Upper lobe of left lung (tissue), 6 donors: Measurements from ENCODE around the gene TSPYL1. TPM values are rescaled to one million over a fixed set of nuclear protein-coding genes. Genes with fewer than 3 reads are reported as not detected.

Experiments used
- ATAC-seq, 2 donors: fragments of 200-7000 bp; cut with Tn5 transposase; one replicate each; pipeline ENCODE4 v1.9.1; 2022; ENCODE audit warnings: mild to moderate bottlenecking in 2 of 2, moderate library complexity in 2 of 2; ENCODE audit not compliant: low FRiP score in 2 of 2
- DNase-seq, 2 donors: peaks; one replicate each; pipeline ENCODE4 v3.0.0-alpha.2; 2019 to 2020
- H3K27ac ChIP-seq, 4 donors: fragments of 200-600 bp; sonication (generic); one replicate each; pipeline ENCODE4 v1.5.1; 2016 to 2019
- H3K27me3 ChIP-seq, 4 donors: fragments of 200-600 bp; sonication (generic); one replicate each; pipeline ENCODE4 v1.5.1; 2017 to 2019
- H3K36me3 ChIP-seq, 4 donors: fragments of 200-600 bp; sonication (generic); one replicate each; pipeline ENCODE4 v1.5.1; 2016 to 2019
- H3K4me1 ChIP-seq, 4 donors: fragments of 200-600 bp; sonication (generic); one replicate each; pipeline ENCODE4 v1.5.1; 2018 to 2019
- H3K4me3 ChIP-seq, 4 donors: fragments of 200-600 bp; sonication (generic); one replicate each; pipeline ENCODE4 v1.5.1; 2017 to 2019; ENCODE audit warnings: mild to moderate bottlenecking in 2 of 4, moderate library complexity in 1 of 4
- H3K9me3 ChIP-seq, 4 donors: fragments of 200-600 bp; sonication (generic); one replicate each; pipeline ENCODE4 v1.5.1; 2018 to 2019
- EP300 ChIP-seq, 4 donors: sonication (generic); formaldehyde crosslinking; IDR thresholded peaks; one replicate each; pipeline ENCODE4 v1.5.1; 2017; ENCODE audit warnings: antibody characterized with exemption in 4 of 4, control low read depth in 2 of 4
- POLR2A ChIP-seq, 4 donors: fragments of 450-650 bp; IDR thresholded peaks; one replicate each; pipeline ENCODE4 v1.5.1; 2016 to 2017; ENCODE audit warnings: antibody characterized with exemption in 4 of 4, mild to moderate bottlenecking in 2 of 4
- POLR2AphosphoS5 ChIP-seq, 2 donors: sonication (generic); formaldehyde crosslinking; IDR thresholded peaks; one replicate each; pipeline ENCODE4 v1.5.1; 2017; ENCODE audit warnings: antibody characterized with exemption in 2 of 2
- WGBS, 2 donors: methylation state at CpG; one replicate each; pipeline ENCODE4 v1.1.5; 2017 to 2018; 5-methylcytosine and 5-hydroxymethylcytosine counted together
- total RNA-seq, 6 donors: library from RNA; depleted of rRNA in 4 of 6; stranded (reverse); fragments of >200 nt in 4 of 6; gene quantifications; one replicate each; pipeline versions ENCODE4 v1.1.0 to v1.2.1, GENCODE V29; 2016 to 2021
- TF ChIP-seq, protein P1 (sequence below), 6 experiments: fragments of 450-650 bp in 4 of 6; fragments of 200-600 bp in 2 of 6; sonication (generic) in 2 of 6; IDR thresholded peaks; one replicate each; pipeline ENCODE4 v1.5.1; 2016 to 2019; ENCODE audit warnings: antibody characterized with exemption in 6 of 6
- donor health status: DM: no; HTN: no; CAD: no; lungs with moderate emphysema.
- donor health status: DM: no; HTN: yes; CAD: no; lungs with severe emphysema.

The TSPYL1 gene
- total RNA-seq, 6 donors from 2014 or later, result 33.5 to 83.6 (median 64.9) TPM

DNA sequence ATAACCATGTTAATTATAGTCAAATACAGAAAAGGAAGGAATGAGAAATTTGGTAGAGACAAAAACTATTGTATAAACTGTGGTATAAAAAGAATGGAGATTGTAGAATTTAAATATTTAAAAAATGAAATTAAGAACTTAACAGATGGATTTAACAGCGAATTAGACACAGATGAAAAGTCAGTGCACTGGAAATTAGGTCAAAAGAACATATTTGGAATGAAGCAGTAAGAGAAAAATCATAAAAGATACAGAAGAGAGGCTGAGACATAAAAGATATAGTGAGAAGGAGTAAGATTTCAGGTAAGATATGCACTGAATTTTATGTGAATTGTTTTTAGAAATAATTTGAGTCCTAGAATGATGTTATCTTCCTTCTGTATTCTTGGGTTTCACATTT, 39.9 kb downstream of the TSPYL1 start:
- DNase-seq (no peak), ATAC-seq (no peak)
- no peaks in the 10 kb centered on the region for H3K27me3 ChIP-seq
- TF ChIP-seq EP300 (IDR thresholded peaks at IDR 0.05) (no peak), POLR2A (IDR thresholded peaks at IDR 0.05) (no peak), POLR2AphosphoS5 (IDR thresholded peaks at IDR 0.05) (no peak)
- TF ChIP-seq, protein P1, sequence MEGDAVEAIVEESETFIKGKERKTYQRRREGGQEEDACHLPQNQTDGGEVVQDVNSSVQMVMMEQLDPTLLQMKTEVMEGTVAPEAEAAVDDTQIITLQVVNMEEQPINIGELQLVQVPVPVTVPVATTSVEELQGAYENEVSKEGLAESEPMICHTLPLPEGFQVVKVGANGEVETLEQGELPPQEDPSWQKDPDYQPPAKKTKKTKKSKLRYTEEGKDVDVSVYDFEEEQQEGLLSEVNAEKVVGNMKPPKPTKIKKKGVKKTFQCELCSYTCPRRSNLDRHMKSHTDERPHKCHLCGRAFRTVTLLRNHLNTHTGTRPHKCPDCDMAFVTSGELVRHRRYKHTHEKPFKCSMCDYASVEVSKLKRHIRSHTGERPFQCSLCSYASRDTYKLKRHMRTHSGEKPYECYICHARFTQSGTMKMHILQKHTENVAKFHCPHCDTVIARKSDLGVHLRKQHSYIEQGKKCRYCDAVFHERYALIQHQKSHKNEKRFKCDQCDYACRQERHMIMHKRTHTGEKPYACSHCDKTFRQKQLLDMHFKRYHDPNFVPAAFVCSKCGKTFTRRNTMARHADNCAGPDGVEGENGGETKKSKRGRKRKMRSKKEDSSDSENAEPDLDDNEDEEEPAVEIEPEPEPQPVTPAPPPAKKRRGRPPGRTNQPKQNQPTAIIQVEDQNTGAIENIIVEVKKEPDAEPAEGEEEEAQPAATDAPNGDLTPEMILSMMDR (IDR thresholded peaks at IDR 0.05), result no peak
- no peak overlapping the region for H3K4me3 ChIP-seq
- 94 to 100% methylated on average over 1 of the region's 1 CpG for WGBS, 2 donors
- H3K4me1 ChIP-seq, result no peaks in the 10 kb centered on the region
- peaks cover 0 to 12% (median 6%) of the 10 kb centered on the region in 4 donors for H3K36me3 ChIP-seq
- no peak overlapping the region for H3K27ac ChIP-seq
- H3K9me3 ChIP-seq, result no peaks in the 10 kb centered on the region

DNA sequence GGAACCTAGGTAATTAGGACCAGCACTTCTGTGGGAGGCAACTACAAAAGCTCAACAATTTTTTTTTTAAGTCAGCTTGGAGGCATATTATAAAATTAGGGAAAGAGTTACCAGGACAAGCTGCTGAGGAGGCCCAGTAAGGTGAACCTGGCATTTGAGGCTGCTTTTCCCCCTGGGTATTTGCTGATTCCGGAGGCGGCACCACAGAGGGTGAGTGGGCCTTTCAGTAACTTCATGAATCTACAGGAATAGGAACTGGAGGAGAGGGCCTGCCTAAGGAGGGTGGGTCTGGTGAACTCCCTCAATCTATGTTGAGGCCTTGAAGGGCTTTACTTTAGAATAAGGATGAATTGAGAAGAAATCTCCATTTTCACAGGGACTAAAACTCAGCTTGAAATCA, 40.5 kb downstream of the TSPYL1 start:
- ATAC-seq (no peak), DNase-seq (no peak)
- TF ChIP-seq, protein P1 (IDR thresholded peaks at IDR 0.05), result no peak
- TF ChIP-seq POLR2AphosphoS5 (IDR thresholded peaks at IDR 0.05) (no peak), EP300 (IDR thresholded peaks at IDR 0.05) (no peak)
- no peaks in the 10 kb centered on the region for H3K27me3 ChIP-seq
- no peak overlapping the region for H3K4me3 ChIP-seq
- no peaks in the 10 kb centered on the region for H3K9me3 ChIP-seq
- H3K4me1 ChIP-seq, result no peaks in the 10 kb centered on the region
- peaks cover 0 to 12% (median 6%) of the 10 kb centered on the region in 4 donors for H3K36me3 ChIP-seq
- no peak overlapping the region for H3K27ac ChIP-seq
- 100% methylated on average over 2 of the region's 2 CpGs for WGBS, 2 donors

DNA sequence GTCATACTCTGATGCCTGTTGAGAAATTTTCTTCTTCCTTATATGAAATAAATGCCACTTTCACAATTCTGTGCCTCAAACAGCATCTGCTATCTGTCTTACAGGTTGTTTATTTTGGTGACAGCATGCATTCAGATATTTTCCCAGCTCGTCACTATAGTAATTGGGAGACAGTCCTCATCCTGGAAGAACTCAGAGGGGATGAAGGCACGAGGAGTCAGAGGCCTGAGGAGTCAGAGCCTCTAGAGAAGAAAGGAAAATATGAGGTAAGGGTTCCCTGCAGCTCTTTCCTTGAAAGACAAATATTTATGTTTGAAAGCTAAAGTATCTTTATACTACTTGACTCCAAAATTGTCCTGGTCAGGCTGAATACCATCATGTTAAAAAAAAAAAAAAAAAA, 41.6 kb downstream of the TSPYL1 start:
- Histone ChIP-seq H3K27ac (no peak overlapping the region), H3K36me3 (peaks cover 0 to 12% (median 6%) of the 10 kb centered on the region in 4 donors), H3K9me3 (no peaks in the 10 kb centered on the region), H3K27me3 (no peaks in the 10 kb centered on the region), H3K4me1 (no peaks in the 10 kb centered on the region), H3K4me3 (no peak overlapping the region)
- no peak for DNase-seq
- TF ChIP-seq POLR2A (IDR thresholded peaks at IDR 0.05) (no peak), EP300 (IDR thresholded peaks at IDR 0.05) (no peak), POLR2AphosphoS5 (IDR thresholded peaks at IDR 0.05) (no peak)
- TF ChIP-seq, protein P1 (IDR thresholded peaks at IDR 0.05), result no peak
- ATAC-seq, result no peak
- 71 to 88% methylated on average over 2 of the region's 2 CpGs for WGBS, 2 donors

DNA sequence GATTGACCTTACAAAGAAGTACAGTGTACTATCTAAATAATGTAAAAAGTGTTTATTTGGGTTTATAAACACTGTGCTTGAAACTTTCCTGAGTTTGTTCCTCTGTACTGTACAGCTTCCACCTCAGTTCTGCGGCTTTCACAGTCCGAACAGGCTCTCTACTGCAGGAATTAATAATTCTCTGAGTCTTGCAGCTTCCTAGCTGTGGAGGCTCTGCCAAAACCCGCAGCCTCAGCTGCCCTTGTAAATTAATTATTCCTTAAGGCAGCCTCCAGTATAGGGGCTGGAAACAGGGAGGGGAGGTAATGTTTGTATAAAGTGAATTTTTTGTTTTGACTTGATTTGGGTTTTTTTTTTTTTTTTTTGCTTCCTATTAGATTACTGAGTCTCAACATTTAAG, 45.0 kb downstream of the TSPYL1 start:
- no peak for TF ChIP-seq POLR2AphosphoS5 (IDR thresholded peaks at IDR 0.05)
- no peak for TF ChIP-seq EP300 (IDR thresholded peaks at IDR 0.05)
- no peak for TF ChIP-seq POLR2A (IDR thresholded peaks at IDR 0.05)
- TF ChIP-seq, protein P1 (IDR thresholded peaks at IDR 0.05), result no peak
- H3K4me3 ChIP-seq, result no peak overlapping the region
- H3K9me3 ChIP-seq, result no peaks in the 10 kb centered on the region
- ATAC-seq (no peak), DNase-seq (no peak)
- H3K27ac ChIP-seq, result no peak overlapping the region
- H3K4me1 ChIP-seq, result no peaks in the 10 kb centered on the region
- WGBS, 2 donors, result 69 to 70% methylated on average over 3 of the region's 3 CpGs
- no peaks in the 10 kb centered on the region for H3K27me3 ChIP-seq
- peaks cover 0 to 13% (median 7%) of the 10 kb centered on the region in 4 donors for H3K36me3 ChIP-seq

DNA sequence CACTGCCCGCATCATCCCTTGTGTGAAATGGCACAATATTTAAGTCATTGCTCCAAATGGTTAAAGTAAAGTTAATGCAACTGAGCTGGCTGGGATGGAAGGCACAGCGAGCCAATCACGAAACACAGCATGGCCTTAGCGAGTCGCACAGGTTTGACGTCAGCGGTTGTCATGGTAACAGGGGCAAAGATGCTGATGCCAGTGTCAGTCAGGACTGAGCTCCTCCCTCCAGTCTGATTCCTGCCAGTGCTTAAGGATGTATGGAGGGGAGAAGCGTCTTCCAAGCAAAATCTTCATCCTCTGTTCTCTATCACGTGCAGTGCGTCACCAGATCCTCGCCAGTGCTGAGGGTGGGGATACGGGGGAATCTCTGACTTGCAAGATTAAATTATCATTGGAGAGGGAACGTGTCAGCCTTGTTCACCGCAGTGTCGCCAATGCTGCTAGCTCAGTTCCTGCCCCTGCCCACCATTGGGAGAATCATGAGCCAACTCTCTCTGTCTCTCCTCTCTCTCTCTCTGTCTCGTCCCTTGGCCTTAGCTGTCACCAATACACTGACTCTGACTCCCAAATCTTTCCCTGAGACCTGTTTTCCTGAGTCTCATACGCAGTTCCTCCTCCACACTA, 50.3 kb downstream of the TSPYL1 start:
- H3K27ac ChIP-seq, result no peak overlapping the region
- 90 to 93% methylated on average over 17 of the region's 17 CpGs for WGBS, 2 donors
- TF ChIP-seq POLR2AphosphoS5 (IDR thresholded peaks at IDR 0.05) (no peak), EP300 (IDR thresholded peaks at IDR 0.05) (no peak), POLR2A (IDR thresholded peaks at IDR 0.05) (no peak)
- TF ChIP-seq, protein P1 (IDR thresholded peaks at IDR 0.05), result no peak
- DNase-seq (no peak), ATAC-seq (peak in 1 of 2 donors; percentile 91)
- no peaks in the 10 kb centered on the region for H3K4me1 ChIP-seq
- H3K27me3 ChIP-seq, result no peaks in the 10 kb centered on the region
- H3K9me3 ChIP-seq, result no peaks in the 10 kb centered on the region
- peaks cover 0 to 7% (median 1%) of the 10 kb centered on the region in 4 donors for H3K36me3 ChIP-seq
- no peak overlapping the region for H3K4me3 ChIP-seq
